Lower lobe of right lung (tissue), 2 donors: Measurements from ENCODE around the gene NEK5. TPM values are rescaled to one million over a fixed set of nuclear protein-coding genes. Genes with fewer than 3 reads are reported as not detected.

Source experiments
- ATAC-seq, 2 donors: fragments of 200-7000 bp; cut with Tn5 transposase; one replicate each; pipeline ENCODE4 v1.9.1; 2020 to 2022; ENCODE audit warnings: mild to moderate bottlenecking in 2 of 2, moderate library complexity in 2 of 2
- DNase-seq: peaks from one replicate; pipeline ENCODE4 v3.0.0-alpha.2; 2020
- H3K27ac ChIP-seq: fragments of 200-600 bp; one replicate; pipeline ENCODE4 v1.8.0; 2022
- H3K27me3 ChIP-seq: fragments of 200-600 bp; one replicate; pipeline ENCODE4 v1.8.0; 2022; ENCODE audit warnings: low read depth
- H3K36me3 ChIP-seq: fragments of 200-600 bp; one replicate; pipeline ENCODE4 v1.8.0; 2022; ENCODE audit warnings: mild to moderate bottlenecking
- H3K4me1 ChIP-seq: fragments of 200-600 bp; one replicate; pipeline ENCODE4 v1.8.0; 2022
- H3K4me3 ChIP-seq: fragments of 200-600 bp; one replicate; pipeline ENCODE4 v1.8.0; 2022; ENCODE audit warnings: mild to moderate bottlenecking
- H3K9me3 ChIP-seq: fragments of 200-600 bp; one replicate; pipeline ENCODE4 v1.8.0; 2022
- CTCF ChIP-seq: fragments of 200-600 bp; IDR thresholded peaks from one replicate; pipeline ENCODE4 v1.8.0; 2022; ENCODE audit warnings: antibody characterized with exemption, mild to moderate bottlenecking
- intact Hi-C: fragments of 100-400 bp; cut with DNase I; formaldehyde crosslinking; loops from one replicate; pipeline ENCODE4 v1.11.0; 2022
- total RNA-seq: library from RNA; stranded (reverse); fragmentation: NEBNext Ultra II Directional; extraction: Animal tissue kit (Norgen Biotek cat#: 25700); gene quantifications from one replicate; pipeline ENCODE4 v1.2.1, GENCODE V29; 2021
- donor health status: DM: no; HTN: yes; CAD: no; lungs with severe emphysema.

NEK5 gene
- total RNA-seq, 1 donor from 2014 or later = 4.1 TPM

GRCh38 chr13:51999921-52000320 lies 129.0 kb downstream of the NEK5 start:
- ATAC-seq (no peak), DNase-seq (no peak)
- no peaks in the 10 kb centered on the region for H3K27me3 ChIP-seq
- no peak overlapping the region for H3K4me3 ChIP-seq
- H3K4me1 ChIP-seq = peaks cover 17% of the 10 kb centered on the region
- intact Hi-C loops = loop anchor here (10.0 kb wide), 1 partner anchor 125 kb away; the partner anchor contains the start of gene NEK5
- no peaks in the 10 kb centered on the region for H3K36me3 ChIP-seq
- no peak for TF ChIP-seq CTCF
- no peaks in the 10 kb centered on the region for H3K9me3 ChIP-seq
- no peak overlapping the region for H3K27ac ChIP-seq

GRCh38 chr13:51999510-51999911 lies 129.4 kb downstream of the NEK5 start:
- Histone ChIP-seq H3K4me1 (peaks cover 21% of the 10 kb centered on the region), H3K36me3 (no peaks in the 10 kb centered on the region), H3K27ac (no peak overlapping the region), H3K9me3 (no peaks in the 10 kb centered on the region), H3K4me3 (no peak overlapping the region), H3K27me3 (no peaks in the 10 kb centered on the region)
- intact Hi-C loops = loop anchor here (10.0 kb wide), 1 partner anchor 125 kb away; the partner anchor contains the start of gene NEK5
- ATAC-seq (peak; percentile 44 to 65), DNase-seq (peak; percentile 52)
- TF ChIP-seq CTCF = no peak

- no peak overlapping the region for H3K27ac ChIP-seq
Measured at GRCh38 chr13:51998723-51999509, 130.0 kb downstream of the NEK5 start.

GRCh38 chr13:51997641-51998330 lies 131.1 kb downstream of the NEK5 start:
- no peak for TF ChIP-seq CTCF
- H3K4me3 ChIP-seq = no peak overlapping the region
- intact Hi-C loops = loop anchor here (10.0 kb wide), 1 partner anchor 127 kb away; the partner anchor contains the start of gene NEK5
- ATAC-seq (peak in 1 of 2 donors; percentile 48), DNase-seq (no peak)
- H3K27me3 ChIP-seq = no peaks in the 10 kb centered on the region
- H3K36me3 ChIP-seq = no peaks in the 10 kb centered on the region
- H3K9me3 ChIP-seq = no peaks in the 10 kb centered on the region
- H3K4me1 ChIP-seq = peaks cover 21% of the 10 kb centered on the region
- no peak overlapping the region for H3K27ac ChIP-seq

More at GRCh38 chr13:51998723-51999509, 130.0 kb downstream of the NEK5 start:
- no peak for DNase-seq
- H3K4me1 ChIP-seq = peaks cover 21% of the 10 kb centered on the region
- intact Hi-C loops = loop anchor here (10.0 kb wide), 1 partner anchor 126 kb away; the partner anchor contains the start of gene NEK5
- TF ChIP-seq CTCF = no peak
- peak in 1 of 2 donors; percentile 47 for ATAC-seq
- H3K9me3 ChIP-seq = no peaks in the 10 kb centered on the region
- no peak overlapping the region for H3K4me3 ChIP-seq
- H3K36me3 ChIP-seq = no peaks in the 10 kb centered on the region
- no peaks in the 10 kb centered on the region for H3K27me3 ChIP-seq

- DNase-seq (no peak), ATAC-seq (no peak)
- Histone ChIP-seq H3K27ac (no peak overlapping the region), H3K27me3 (no peaks in the 10 kb centered on the region), H3K36me3 (no peaks in the 10 kb centered on the region), H3K4me1 (peaks cover 21% of the 10 kb centered on the region), H3K9me3 (no peaks in the 10 kb centered on the region), H3K4me3 (no peak overlapping the region)
- no peak for TF ChIP-seq CTCF
- intact Hi-C loops = loop anchor here (10.0 kb wide), 1 partner anchor 128 kb away; the partner anchor contains the start of gene NEK5
Measured at GRCh38 chr13:51997186-51997585, 131.7 kb downstream of the NEK5 start.
